ENCODE results near the gene DDX42. TPM values are rescaled to one million over a fixed set of nuclear protein-coding genes. Genes with fewer than 3 reads are reported as not detected.
A peak's percentile ranks its signal among the peaks of the same experiment; 100 is the strongest.

DDX42 gene
- total RNA-seq, 1 donor from 2014 or later: 123 TPM

DNA sequence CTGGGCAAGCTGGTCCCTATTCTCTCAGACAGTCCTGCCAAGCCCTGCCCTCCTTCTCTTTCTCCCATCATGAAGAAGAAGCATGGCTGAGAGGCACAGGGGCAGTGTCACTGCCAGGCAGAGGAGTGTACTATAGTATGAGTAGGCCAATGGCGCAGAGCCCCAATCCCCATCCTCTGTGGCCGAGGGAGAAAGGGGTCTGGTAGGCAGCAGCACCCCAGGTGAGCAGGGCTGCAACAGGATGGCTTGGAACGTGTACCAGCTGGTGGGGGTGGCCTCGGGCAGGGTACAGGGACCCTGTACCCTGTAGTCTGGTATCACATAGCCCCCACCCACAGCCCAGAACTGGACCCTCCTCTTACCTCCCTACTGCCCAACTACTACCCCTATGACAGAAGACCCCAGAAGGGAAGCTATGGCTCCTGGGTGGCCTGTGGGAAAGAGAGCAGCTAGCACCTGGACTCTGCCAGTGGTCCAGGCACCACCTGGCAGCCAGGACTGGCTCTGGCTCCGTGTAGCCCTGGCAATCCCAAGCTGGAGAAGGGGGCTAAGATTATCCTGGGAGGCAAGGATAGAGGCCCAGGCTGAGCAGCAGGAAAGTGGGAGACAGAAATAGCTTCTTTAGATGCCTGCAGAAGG is 64.1 kb downstream of the DDX42 start:
- Mint-ChIP-seq H3K9me3 (ENCODE audit: unreplicated experiment) (no peaks in the 10 kb centered on the region), H3K4me1 (ENCODE audit: unreplicated experiment) (peaks cover 29% of the 10 kb centered on the region), H3K4me3 (ENCODE audit: unreplicated experiment) (no peak overlapping the region), H3K27ac (ENCODE audit: unreplicated experiment) (no peak overlapping the region), H3K36me3 (ENCODE audit: unreplicated experiment) (peaks cover 26% of the 10 kb centered on the region), H3K27me3 (ENCODE audit: unreplicated experiment) (no peaks in the 10 kb centered on the region)
- TF ChIP-seq, protein P1, sequence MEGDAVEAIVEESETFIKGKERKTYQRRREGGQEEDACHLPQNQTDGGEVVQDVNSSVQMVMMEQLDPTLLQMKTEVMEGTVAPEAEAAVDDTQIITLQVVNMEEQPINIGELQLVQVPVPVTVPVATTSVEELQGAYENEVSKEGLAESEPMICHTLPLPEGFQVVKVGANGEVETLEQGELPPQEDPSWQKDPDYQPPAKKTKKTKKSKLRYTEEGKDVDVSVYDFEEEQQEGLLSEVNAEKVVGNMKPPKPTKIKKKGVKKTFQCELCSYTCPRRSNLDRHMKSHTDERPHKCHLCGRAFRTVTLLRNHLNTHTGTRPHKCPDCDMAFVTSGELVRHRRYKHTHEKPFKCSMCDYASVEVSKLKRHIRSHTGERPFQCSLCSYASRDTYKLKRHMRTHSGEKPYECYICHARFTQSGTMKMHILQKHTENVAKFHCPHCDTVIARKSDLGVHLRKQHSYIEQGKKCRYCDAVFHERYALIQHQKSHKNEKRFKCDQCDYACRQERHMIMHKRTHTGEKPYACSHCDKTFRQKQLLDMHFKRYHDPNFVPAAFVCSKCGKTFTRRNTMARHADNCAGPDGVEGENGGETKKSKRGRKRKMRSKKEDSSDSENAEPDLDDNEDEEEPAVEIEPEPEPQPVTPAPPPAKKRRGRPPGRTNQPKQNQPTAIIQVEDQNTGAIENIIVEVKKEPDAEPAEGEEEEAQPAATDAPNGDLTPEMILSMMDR (IDR thresholded peaks at IDR 0.05): no peak
- no peak for DNase-seq (ENCODE audit: extremely low spot score, unreplicated experiment)

DNA sequence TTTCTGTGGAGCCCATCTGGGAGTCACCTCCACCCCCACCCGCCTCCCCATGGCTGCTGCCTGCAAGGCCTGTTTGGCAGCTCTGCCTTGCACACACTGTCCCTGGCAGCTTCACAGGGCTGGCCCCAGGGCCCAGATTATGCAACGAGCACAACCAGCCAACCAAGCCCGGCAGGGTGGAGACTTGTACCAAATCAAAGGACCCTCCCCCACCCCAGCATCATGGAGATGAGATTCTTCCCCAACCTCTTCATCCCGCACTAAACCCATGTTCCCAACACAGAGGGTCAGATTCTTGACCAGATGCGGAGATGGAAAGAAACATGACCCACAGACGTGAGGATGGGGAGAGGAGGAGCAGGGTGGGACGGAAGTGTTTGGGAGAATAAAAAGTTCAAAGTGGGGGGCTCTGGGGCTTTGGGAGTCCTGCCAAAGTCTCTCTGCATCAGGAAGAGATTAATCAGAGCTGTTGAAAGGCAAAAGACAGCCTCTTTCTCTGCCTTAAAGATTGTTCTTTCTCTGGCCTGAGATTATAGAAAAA is 64.7 kb downstream of the DDX42 start:
- no peak overlapping the region for H3K4me3 Mint-ChIP-seq (ENCODE audit: unreplicated experiment)
- no peaks in the 10 kb centered on the region for H3K9me3 Mint-ChIP-seq (ENCODE audit: unreplicated experiment)
- peaks cover 21% of the 10 kb centered on the region for H3K36me3 Mint-ChIP-seq (ENCODE audit: unreplicated experiment)
- TF ChIP-seq, protein P1 (IDR thresholded peaks at IDR 0.05): no peak
- H3K4me1 Mint-ChIP-seq (ENCODE audit: unreplicated experiment): peaks cover 35% of the 10 kb centered on the region
- H3K27me3 Mint-ChIP-seq (ENCODE audit: unreplicated experiment): no peaks in the 10 kb centered on the region
- no peak for DNase-seq (ENCODE audit: extremely low spot score, unreplicated experiment)
- peak overlapping the region; percentile 27 for H3K27ac Mint-ChIP-seq (ENCODE audit: unreplicated experiment)

DNA sequence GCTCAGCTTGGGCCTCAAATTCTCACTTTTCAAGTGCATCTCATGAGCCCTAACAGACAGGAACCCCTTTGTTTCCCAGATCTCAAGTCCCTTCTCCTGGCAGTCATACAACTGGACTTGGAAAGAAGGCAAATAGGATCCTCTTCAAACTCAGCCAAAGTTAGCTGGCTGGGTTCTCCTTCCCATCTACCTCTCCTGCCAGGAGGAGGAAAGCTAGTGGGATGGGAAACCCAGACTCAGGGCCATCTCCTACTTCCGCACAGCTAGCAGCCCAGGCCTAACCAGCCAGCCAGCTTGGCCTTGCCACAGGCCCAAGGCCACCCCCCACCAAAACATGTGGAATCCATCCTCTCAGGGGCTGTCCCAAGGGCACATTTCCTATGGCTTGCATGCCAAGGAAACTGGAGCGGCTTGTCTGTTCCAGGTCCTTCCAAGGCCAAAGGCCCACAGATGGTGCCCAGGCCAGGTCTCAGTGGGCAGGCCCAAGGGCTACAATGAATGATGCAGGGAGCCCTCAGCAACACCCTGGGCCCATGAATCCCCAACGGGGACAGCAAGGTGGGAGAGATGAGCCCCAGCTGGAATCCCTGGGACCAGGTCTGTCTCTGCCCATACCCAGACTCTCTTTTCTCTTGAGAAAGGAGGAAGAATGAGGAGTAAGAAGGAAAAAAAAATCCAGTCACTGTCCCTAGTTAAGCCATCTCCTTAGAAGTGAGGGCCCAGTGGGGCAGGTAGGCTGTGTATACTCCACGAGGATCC is 66.8 kb downstream of the DDX42 start:
- TF ChIP-seq, protein P1 (IDR thresholded peaks at IDR 0.05): no peak
- Mint-ChIP-seq H3K27ac (ENCODE audit: unreplicated experiment) (peak overlapping the region; percentile 93), H3K4me1 (ENCODE audit: unreplicated experiment) (peaks cover 41% of the 10 kb centered on the region), H3K36me3 (ENCODE audit: unreplicated experiment) (peaks cover 9% of the 10 kb centered on the region), H3K27me3 (ENCODE audit: unreplicated experiment) (no peaks in the 10 kb centered on the region), H3K4me3 (ENCODE audit: unreplicated experiment) (peak overlapping the region; percentile 97), H3K9me3 (ENCODE audit: unreplicated experiment) (no peaks in the 10 kb centered on the region)
- DNase-seq (ENCODE audit: extremely low spot score, unreplicated experiment): no peak

DNA sequence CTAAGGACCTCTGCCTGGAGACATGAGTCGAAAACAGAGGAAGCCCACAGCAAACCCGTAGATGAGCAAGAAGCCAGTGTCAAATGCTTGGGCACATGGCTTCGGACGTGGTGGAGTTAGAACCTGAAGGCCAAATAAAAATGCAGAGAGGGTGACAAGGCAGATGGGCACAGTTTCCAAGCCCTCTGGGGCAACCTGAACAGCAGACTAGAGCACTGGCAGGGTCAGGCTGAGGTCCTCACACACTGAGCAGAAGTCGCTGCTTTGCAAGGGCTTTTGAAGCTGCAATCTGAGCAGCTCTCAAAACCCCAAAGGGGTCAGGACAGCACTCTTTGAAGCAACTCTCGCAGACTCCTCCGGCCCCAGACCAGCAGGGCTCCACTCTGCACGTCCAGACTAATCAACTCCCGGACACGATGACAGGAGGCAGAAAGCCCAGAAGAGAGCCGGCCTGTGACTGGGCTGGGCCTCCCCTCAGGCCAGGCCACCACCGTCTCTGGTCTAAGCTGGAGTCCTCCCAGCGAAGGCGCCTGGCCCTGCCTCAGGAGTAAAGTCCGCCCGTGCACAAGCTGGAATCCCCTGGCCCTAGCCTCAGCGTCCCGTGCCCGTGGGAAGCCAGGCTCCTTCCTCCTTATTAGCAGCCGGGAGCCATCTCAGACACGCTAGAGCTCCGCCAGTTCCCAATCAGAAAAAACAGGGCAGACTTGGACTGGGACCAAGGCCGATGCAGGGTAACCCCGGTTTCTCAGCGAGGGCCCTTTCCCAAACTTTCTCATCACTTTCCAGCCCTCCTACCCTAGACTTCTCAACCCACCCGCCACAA is 67.6 kb downstream of the DDX42 start:
- H3K4me1 Mint-ChIP-seq (ENCODE audit: unreplicated experiment): peaks cover 41% of the 10 kb centered on the region
- DNase-seq (ENCODE audit: extremely low spot score, unreplicated experiment): peak; percentile 88
- H3K36me3 Mint-ChIP-seq (ENCODE audit: unreplicated experiment): peaks cover 7% of the 10 kb centered on the region
- H3K27ac Mint-ChIP-seq (ENCODE audit: unreplicated experiment): peak overlapping the region; percentile 93
- H3K27me3 Mint-ChIP-seq (ENCODE audit: unreplicated experiment): no peaks in the 10 kb centered on the region
- TF ChIP-seq, protein P1 (IDR thresholded peaks at IDR 0.05): no peak
- H3K4me3 Mint-ChIP-seq (ENCODE audit: unreplicated experiment): peak overlapping the region; percentile 97
- H3K9me3 Mint-ChIP-seq (ENCODE audit: unreplicated experiment): no peaks in the 10 kb centered on the region

Data from osteocyte (in vitro differentiated cells).